HG03354 (cell line): ENCODE measurements around the gene NAALADL2.
A peak's percentile ranks its signal among the peaks of the same experiment; 100 is the strongest.

Experiments used
- ATAC-seq: cut with Tn5 transposase; IDR thresholded peaks from one replicate; pipeline ENCODE4 v1.9.1; 2021; ENCODE audit warnings: mild to moderate bottlenecking; ENCODE audit not compliant: unreplicated experiment, poor library complexity, severe bottlenecking

The NAALADL2 gene

DNA sequence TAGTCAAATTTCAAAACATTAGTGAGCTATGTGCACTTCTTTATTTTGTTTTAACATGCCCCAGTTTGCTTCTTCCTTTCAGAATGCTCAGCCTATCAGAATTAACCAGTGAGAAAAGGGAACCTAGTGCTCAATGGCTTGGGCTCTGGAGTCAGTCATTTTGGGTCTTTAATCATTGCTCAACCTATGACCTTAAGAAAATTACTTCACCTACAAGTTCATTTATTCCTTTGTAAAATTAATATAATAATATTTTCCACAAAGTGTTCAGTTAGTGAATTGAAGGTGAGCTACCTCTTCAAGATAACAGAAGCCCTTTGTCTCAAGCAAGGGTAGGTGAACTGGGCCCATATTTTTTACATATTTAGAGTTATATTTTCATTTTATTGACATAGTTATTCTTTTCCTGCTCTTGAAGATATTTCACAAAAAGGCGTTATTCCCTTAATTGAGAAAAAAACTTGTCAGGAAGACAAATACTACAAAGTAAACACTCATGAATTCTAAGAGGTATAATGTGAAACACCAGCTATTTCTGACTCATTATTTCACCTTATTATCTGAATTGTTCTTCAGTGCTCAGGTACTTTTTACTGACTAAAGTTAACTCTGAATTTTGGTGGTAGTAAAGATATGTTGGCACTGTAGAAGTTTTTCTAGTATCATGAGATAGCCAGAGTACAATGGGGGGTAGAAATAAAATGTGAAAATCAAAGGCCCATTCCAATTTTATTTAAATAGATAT lies 415.5 kb downstream of the NAALADL2 start:
- no peak for ATAC-seq

DNA sequence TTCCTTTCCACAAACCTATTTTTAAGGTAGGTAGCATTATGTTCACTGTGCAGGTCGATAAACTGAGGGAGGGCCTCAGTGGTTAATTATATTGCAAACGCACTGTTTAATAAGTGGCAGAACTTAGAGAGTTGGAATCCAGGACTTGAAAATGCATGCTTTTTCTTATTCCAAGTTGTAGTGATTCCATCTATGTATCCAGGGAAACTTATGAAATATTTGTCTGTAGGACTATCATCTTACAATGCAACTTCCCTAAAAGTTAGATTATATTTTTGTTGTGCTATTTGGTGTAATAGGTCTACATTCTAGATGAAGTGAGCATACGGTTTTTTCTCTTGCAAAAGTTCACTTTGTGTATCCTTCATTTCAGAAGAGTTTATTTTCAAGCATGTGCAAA lies 419.5 kb downstream of the NAALADL2 start:
- ATAC-seq: no peak

DNA sequence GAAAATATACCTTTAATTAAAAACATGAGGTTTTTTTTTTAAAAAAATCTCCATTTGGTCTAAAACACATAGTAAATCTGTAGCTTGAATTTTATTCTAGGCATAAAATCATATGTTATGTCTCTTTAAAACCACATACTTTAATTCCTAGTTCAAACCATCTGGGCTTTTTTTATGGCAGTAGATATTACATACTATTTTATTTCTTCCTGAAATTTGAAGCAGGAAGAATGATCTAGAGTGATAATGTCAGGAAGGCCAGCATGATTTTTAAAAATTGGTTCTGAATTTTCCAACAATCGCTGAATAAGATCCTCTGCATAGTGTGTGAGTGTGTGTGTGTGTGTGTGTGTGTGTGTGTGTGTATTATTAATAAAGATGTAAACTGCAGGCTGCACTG lies 420.3 kb downstream of the NAALADL2 start:
- ATAC-seq: no peak

DNA sequence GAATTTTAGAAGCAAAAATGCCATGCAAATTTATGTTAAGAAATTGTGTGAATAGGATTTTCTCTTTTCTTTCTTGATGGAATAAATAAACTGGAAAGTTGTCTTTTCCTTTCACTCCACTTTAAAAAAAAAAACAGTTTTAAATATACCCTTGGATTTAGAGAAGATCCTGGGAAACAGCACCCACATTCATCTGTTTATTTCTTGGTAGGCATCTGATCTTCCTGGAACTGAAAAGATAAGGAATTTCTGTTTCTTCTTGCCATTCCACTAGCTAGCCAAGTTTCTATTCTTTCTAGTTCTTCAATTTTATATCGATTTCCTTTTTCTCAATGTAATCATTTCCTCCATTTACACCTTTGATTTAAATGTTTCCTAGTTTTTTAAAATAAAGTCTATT lies 420.8 kb downstream of the NAALADL2 start:
- no peak for ATAC-seq

DNA sequence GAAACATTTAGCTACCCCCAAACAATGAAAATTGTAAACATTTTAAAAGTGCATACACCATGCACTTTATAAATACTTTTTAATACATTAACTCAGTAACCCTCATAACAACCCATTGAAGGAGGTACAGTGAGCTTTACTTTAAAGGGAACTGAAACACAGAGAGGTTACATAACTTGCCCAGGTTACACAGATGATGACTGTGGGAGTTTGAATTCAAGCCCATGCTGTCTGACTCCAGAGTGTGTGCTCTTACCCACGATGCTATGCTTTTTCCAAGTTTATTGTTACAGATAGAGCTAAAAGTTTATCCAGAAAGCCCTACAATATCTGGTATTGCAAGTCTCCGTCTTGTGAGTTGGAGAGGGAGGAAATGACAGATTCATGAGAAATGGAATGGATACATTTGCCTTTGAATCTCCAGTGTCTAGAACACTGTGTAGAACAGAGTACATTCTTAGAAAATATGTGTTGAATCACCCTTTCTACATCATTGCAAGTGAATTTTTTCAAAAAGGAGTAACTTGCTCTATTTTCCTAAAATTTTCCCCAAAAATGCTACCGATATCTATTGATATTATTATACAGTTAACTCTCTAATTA lies 428.3 kb downstream of the NAALADL2 start:
- ATAC-seq: peak; percentile 78

DNA sequence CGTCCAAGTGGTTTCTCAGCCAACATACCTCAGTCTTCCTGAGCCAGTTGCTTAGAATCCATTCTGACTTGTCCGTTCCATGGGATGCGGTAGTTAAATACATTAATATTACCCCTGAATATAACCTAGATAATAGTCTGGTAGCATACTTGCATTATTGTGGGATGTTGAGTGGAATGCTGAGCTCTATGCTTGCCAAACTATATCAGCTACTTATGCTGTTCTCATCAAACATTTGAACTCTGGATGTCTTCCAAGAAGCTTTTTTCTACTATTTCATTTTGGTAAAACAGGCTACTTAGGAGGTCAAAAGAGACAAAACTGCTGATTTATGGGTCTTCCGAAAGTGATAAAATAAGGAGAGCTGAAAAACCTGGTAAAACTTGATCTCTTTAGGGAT lies 429.5 kb downstream of the NAALADL2 start:
- no peak for ATAC-seq

DNA sequence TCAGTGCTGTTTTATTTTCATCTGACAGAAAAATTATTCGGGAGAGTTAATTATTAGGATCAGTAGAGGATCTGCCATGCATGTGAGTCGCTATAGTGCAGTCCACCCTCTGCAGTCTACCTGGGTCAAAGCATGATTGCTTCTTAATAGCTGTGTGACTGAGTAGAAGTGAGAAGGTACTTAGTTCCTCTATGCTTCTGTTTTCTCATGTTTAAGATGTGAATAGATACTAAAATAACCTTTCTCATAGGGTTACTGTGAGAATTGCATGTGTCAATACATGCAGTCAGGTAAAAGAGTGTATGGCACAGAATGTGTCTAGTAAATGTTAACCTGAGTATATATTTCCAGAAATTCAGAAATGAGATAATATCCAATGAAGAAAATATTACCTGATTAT lies 435.7 kb downstream of the NAALADL2 start:
- no peak for ATAC-seq

DNA sequence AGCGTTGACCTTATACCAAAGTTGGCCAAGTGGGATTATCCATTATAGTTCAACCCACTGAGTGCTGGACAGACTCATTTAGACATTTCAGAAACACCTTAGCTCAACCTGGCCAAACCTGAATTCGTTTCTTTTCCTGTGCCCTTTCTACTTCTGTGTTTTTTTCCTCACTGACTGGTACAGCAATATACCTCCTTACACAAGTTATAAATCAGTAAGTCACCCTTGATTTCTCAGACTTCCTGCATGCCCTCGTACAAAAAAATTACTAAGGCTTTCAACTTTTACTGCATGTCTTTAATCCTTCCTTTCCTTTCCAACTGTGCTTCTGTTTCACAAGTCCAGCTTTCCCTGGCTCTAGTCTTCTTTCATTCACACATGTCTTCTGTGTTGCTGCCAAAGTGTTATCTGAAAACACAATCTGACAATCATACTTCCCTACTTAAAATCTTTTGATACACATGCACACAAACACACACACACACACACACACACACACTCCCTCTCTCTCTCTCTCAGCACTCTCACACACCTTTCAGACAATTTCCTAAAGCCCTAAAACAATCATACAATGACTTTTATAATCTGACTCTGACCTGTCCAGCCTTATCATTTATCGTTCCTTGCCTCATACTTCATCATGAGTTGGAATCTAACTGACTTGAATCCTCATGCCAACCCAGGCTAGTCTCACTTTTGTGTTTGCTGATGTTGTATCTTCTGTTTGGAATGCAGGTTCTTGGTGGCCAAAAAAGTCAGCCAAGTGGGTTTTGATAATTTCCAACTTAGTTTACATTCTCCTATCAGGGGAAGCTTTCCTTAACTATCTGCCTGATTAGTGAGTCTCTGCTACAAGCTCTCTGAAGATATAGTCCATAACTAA lies 436.4 kb downstream of the NAALADL2 start:
- no peak for ATAC-seq

DNA sequence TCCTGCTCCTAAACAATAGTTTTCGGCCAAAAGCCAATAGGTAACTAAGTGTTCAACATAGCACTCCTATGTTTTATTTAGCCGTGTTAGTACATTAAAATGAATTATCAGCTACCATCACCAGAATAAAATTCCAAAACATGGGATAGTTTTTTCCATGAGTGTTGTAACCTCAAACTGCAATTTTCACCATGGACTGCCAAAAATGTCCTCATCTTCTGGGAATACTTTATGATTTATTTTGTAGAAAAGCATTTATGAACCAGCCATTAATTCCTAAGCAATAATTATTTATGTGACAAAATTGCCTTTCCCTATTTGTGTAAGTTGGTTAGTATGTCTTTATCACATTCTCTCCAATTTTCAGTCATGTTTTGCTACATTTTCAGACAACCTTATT lies 438.1 kb downstream of the NAALADL2 start:
- ATAC-seq: no peak

DNA sequence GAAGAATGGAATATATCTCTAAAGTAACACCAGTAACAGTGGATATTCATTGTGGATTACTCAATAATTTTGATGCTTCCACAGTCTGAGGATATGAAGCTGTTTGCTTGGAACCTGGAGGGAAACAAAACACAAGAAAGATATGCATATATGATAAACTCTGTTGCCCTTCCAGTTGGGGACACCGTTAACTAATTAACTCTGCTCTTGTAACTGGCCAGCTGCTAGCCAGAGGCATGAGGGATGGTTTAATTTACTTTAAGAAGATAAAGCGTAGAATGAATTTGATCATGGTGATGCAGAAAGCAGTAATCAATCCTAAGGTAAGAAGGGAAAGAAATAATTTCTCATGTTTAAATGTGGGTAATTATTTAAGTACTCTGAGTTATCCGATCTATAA lies 442.6 kb downstream of the NAALADL2 start:
- ATAC-seq: no peak

DNA sequence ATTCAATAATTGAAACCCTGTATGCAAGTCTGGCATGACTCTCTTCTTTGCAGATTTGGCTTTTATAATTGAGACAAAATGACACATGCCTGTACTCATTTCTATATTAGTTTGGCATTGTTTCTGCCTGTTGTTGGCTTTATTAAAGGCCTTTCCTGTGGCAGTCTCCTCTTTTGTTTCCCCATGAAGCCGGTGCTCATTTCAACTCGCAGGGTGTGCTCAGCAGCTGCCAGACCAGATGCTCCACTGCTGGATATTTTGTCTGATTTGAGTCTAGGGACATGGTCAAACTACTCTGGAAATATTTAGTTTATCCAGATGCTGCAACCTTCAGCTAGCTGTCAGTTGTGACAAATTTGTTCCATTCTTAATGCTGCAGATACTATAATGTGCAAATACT lies 445.3 kb downstream of the NAALADL2 start:
- no peak for ATAC-seq

DNA sequence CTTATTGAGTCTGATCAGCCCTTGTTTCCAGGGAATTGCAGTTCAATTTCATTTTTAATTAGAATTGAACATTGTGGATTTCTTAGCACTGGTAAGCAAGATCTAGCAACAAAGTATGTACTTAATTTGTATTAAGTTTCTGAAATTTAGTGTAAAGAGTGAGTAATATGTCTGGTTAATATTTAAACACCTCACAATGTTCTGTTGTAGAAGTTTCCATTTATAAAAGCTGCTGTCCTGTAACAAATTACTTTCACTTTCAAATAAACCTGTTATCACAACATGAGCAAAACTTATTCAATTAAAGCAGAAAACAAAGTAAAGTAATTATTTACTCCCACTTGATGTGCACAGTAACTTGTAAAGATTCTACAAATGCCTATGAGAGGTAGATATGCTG lies 448.5 kb downstream of the NAALADL2 start:
- ATAC-seq: peak; percentile 72

DNA sequence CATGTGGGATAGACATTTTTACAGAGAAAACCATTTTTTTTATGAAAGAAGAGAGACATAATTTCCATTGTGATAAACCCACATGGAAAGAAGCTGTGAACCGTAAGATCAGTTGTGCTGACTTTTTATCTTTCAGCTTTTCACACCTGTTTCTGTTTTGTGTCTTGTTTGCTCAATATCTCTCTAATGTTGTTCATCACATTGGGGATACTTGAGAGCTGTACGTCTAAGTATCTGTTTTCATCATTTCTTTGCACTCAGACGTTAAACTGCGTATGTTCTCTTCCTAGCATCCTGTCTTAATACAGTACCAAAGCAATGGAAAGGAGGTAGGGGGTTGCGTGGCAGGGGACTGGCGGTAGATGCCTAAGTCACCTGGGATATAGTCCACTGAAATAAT lies 449.0 kb downstream of the NAALADL2 start:
- peak; percentile 29 for ATAC-seq

DNA sequence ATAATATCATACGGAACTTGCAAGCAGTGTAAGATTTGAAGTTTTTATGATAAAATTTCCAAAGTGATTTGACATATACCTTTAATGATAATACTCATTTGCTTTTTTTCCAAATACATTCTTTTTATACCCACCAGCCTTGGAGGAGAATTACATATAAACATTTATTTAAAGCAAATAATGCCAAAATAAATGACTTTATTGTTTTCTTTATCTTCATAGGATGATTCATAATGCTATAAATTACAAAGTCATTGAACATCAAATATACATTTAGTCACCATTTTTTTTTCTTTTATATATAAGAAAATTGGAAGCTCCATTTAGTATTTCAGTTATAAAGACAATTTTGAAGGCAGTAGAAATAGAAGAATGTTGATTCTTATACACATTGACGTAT lies 450.9 kb downstream of the NAALADL2 start:
- no peak for ATAC-seq

DNA sequence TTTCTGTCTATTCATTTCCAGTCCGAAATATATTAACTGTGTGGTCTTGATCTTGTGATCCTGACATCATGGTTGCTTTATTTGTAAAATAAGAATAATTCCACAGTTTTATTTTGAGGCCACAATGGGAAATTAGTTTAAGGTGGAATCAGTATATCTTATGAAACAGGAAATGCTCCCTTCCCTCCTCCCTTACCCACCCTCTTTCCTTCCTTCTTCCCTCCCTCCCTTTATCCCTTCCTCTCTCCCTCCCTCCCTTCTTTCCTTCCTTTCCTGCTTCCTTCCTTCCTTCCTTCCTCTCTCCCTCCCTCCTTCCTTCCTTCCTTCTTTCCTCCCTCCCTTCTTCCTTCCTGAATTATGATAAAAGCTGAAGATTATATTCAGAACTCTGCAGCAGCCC lies 452.3 kb downstream of the NAALADL2 start:
- no peak for ATAC-seq

DNA sequence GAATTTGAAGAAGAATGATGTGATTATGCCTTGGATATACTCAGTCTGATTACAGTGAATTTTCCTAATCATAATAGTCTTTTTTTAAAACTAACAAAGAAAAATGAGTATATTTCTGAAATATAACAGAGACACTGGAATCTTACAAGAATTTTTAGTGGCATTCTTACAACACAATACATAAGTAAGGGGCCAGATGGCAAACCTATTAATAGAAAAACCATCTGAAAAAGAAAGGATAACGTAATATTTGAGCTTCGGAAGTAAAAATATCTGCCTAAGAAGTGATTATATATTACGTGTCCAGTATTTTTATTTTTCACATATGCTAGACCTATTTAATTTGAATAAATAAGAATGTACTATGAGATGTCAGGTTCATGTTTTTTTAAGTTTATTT lies 452.8 kb downstream of the NAALADL2 start:
- no peak for ATAC-seq

DNA sequence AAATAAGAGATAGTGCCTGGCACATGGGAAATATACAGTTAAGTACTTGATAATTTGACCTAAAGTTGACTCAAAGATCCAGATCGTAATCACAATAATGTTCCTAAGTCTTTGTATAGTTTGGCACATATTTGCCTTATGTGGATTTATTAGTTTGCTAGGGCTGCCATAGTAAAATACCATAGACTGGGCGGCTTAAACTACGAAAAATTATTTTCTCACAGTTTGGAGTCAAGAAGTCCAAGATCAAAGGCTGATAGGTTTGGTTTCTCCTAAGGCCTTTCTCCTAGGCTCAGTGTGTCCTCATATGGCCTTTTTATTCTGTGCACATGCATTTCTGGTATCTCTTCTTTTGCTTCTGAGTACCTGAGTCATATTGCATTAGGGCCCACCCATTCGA lies 453.7 kb downstream of the NAALADL2 start:
- ATAC-seq: no peak

DNA sequence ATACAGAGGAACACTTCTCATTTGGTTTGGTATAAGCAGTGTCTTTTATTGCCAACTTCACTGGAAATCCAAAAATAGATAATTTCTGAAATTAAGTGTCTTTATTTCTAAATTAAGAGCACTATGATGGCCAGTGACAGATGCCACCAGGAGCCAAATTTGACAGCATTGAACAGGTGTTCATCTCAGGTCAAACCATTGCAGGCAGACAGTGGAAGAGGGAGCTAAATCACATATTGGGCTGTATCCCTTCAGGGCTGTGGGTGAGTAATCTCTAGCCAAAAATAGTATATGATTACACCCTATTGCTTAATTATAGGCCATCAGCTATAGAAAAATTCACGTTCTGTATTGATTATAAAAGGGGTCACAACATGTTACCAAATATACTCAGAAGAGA lies 457.7 kb downstream of the NAALADL2 start:
- no peak for ATAC-seq

DNA sequence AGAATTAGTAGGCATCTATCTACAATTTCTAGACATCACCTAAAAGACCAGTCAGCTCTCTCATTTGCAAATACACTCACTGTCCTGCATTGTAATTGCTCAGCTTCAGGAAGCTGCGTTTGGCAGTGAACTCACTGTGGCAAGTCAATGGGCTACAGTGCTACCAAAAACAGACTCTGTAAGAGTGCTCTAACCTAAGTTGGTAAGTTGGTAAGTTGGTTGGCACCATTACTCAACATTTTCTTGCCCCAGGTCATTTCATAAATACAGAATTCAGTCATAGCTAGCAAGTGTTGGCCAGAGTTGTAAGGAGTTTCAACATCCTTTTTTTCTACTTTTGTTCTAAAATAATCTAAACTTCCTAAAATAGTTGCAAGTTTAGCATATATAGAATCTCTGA lies 466.3 kb downstream of the NAALADL2 start:
- ATAC-seq: no peak

DNA sequence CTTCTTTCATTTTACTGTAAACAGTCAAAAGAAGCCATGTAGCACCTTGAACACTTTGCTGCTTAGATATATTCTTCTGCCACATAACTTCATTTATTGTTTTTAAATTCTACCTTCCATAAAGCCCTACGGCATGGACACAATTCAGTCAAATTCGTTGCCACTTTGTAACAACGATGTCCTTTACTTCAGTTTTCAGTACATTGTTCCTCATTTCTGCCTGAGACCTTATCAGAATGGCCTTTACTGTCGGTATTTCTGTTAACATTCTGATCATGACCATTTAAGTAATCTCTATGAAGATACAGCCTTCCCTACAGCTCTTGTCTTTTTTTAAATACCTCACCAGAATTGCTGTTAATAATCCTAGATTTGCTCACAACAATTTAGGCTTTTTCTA lies 466.9 kb downstream of the NAALADL2 start:
- no peak for ATAC-seq

DNA sequence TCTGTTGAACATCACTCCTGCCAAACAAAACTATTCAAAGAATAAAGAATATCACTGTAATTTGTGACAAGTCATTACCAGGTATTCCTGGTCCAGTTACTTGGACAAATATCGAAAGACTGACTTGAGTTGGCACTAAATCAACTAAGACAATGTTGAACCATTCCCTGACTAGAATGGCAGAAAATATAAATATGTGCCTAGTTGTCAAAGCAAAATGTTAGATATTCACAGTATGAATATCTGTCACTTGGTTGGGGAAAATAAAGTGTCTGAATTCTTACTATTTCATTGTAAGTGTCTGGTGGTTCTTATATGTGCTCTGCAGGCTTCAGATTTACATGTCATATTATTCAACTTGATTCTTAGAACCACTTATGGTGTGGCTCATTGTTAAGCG lies 470.2 kb downstream of the NAALADL2 start:
- ATAC-seq: no peak
